GM19324 (cell line): ENCODE results near the gene COPS3.

Experiments
- ATAC-seq: cut with Tn5 transposase; IDR thresholded peaks from one replicate; pipeline ENCODE4 v1.9.1; 2021; ENCODE audit warnings: mild to moderate bottlenecking, moderate library complexity; ENCODE audit not compliant: unreplicated experiment, low FRiP score

COPS3 gene

GRCh38 chr17:17252149-17252661 lies 28.8 kb downstream of the COPS3 start:
- ATAC-seq, result no peak

DNA sequence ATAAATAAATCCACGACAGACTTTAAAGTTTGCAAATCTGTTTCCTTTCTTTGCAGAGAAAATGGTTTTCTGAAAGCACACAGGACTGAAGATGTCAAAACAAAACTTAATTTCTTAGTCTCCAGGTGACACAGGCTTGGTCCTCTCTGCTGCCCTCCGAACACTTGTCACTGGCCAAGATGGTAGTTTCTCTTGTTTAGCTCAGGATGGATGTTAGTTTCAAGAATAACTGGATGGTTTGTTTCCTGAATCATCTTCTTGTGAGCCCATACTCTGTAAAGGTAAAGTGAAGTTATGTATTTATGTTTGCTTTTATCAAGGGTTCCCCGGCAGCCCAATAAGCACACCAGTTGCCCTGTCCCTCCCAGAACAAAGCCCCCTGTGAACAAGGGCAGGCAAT lies 34.2 kb downstream of the COPS3 start:
- ATAC-seq, result no peak

GRCh38 chr17:17243163-17243562 lies 37.9 kb downstream of the COPS3 start:
- ATAC-seq, result no peak

DNA sequence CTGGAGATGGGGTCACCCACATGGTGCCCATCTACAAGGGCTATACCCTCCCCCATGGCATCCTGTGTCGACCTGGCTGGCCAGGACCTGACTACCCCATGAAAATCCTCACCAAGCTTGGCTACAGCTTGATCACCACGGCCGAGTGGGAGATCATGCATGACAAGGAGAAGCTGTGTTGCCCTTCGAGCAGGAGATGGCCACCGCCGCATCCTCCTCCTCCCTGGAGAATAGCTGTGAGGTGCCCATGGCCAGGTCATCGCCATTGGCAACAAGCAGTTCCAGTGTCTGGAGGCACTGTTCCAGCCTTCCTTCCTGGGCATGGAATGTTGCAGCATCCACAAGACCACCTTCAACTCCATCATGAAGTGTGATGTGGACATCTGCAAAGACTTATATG lies 38.8 kb downstream of the COPS3 start:
- ATAC-seq, result no peak

DNA sequence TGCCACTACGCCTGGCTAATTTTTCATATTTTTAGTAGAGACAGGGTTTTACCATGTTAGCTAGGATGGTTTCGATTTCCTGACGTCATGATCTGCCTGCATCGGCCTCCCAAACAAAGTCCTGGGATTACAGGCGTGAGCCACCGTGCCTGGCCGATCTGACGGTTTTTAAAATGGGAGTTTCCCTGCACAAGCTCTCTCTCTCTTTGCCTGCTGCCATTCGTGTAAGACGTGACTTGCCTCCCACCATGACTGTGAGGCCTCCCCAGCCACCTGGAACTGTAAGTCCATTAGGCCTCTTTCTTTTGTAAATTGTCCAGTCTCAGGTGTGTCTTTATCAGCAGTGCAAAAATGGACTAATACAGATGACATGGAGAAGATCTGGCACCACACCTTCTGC lies 39.4 kb downstream of the COPS3 start:
- no peak for ATAC-seq

DNA sequence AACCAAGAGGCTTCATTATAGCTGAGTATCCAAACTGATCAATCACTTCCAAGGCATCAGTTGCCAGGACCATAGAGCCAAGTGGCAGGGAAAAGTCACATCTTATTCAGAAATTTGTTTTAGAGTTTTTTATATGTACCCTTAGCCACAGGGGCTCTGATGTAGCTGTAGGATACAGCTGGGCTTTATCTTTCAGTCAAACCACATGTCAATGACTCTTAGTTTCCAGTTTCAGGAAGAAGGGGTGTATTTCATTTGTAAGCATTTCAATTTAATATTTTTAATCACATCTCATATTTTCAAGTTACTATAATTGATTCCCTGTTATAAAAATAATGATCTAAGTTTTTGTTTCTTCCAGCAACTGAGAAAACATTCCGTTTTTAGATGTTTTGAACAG lies 41.2 kb downstream of the COPS3 start:
- no peak for ATAC-seq

DNA sequence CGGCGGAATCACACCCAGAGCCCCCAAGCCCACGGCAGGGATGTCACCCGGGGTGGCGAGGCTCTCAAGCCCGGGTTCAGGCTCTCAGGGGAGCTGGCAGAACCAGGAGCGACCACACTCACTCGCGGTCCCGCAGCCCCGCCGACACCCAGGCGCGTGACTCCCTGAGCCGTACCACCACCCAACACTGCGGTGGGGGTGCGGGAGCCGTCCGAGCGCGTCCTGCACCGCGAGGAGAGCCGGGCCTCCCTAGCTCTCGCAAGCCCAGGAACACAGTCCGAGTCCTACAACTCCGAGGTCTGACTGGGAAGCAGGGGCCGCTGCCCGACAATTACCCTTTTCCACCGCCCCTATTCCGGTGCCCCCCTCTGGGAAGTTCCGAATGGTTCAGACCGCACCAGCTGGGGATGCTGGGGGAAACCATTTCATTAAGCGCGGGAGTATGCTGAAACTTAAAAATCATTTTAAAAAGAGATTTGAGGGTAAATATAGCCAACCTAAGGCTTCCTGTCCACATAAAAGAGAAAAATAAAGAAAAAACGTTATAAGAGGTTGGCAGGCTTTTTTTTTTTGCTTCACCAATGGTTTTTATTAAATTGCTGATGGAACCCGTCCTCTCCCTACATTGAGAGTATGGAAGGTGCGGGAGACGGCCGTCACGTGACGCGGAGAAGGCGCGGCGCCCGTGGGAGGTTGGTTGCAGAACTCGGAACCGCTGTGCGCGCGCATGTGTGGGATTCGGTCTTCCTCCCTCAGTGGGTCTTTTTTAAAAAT lies 43.8 kb downstream of the COPS3 start, which contains the start of gene FLCN:
Gene FLCN, minus strand, starts transcription at position 143 of the 774 bp plus-strand sequence. CDS start 9,031 bp downstream, outside the sequence.
- ATAC-seq, result peak; percentile 85

GRCh38 chr17:17236295-17237025 lies 44.6 kb downstream of the COPS3 start:
- no peak for ATAC-seq

DNA sequence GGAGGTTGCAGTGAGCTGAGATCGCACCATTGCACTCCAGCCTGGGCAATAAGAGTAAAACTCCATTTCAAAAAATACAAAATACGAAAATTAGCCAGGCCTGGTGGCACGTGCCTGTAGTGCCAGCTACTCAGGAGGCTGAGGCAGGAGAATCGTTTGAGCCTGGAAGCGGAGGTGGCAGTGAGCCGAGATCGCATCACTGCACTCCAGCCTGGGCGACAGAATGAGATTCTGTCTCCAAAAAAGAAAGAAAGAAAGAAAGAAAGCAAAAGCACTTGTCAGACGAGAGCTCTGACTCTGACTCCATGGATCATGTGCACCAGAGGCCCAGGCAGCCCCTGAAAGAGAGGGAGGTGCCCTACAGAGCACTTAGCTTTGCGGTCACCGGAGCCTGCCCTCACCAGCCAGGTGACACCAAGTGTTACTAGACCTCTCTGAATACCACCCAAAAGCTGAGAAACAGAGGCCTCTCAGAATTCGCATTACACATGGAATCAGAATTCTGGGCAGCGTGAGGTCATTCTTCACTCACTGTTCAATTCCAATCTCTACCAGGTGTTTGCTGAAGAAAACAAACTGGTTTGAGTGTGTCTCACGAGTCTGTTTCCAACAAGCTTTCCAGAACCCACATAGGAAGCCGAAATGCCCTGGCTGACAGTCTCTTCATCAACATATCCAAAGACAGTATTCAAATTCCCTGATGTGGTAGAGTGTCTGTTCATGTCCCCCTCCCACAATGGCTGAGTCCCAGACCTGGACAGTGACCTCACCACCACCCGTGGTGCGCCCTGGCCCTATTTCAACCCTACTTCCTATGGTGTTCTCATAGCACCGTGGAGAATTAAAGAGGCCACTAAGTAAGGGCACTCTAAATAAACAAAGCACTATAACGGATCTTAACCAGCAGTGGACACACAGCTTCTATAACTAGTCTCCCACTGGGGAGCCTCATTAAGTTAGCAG lies 45.6 kb downstream of the COPS3 start:
- no peak for ATAC-seq

DNA sequence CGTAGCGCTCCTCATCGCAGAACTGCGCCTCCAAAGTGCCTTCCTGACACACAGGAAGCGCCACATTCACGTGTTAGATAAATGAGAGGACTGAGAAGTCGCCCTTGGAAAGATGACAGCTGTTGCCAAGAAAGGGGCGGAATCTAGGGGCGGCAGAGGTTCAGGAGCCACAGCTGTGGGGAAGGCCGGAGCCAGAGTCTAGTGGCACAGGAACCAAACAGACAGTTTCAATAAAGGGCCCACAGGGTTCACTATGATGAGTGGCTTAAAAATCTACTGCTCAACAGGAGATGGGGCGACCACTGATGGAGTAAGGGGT lies 48.8 kb downstream of the COPS3 start:
- no peak for ATAC-seq

DNA sequence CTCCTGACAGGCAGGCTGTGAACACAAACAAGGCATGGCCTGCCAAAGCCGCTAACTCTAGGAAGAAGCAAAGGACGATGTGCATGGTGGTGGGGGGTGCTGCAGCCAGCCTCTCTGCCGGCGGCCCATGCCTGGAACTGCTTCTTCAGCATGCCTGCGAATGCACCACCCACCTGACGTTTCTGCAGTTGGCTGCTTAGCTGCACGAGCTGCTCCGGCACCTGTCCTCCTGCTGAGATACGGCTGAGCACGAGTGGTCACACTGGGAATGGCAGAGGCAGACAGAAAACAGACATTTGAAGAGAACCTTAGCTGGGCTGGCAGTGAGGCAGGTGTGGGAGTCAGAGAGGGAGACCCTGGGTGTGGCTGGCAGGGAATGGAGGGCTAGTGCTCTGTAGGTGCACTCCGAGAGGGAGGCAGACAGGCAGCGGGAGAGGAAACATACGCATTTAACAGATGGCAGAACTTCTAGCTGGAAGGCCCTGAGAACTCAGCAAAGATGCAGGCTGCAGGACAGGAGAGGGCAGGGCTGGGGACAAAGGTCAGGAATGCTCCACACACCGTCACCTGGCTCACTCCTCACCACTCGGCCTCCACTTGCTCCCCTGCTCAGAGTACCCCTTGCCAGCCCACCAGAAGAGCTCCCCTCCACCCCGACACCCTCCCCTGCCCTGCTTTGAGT lies 49.3 kb downstream of the COPS3 start:
- ATAC-seq, result no peak

- no peak for ATAC-seq
These were observed 51.3 kb downstream of the COPS3 start for GRCh38 chr17:17229416-17230384.

DNA sequence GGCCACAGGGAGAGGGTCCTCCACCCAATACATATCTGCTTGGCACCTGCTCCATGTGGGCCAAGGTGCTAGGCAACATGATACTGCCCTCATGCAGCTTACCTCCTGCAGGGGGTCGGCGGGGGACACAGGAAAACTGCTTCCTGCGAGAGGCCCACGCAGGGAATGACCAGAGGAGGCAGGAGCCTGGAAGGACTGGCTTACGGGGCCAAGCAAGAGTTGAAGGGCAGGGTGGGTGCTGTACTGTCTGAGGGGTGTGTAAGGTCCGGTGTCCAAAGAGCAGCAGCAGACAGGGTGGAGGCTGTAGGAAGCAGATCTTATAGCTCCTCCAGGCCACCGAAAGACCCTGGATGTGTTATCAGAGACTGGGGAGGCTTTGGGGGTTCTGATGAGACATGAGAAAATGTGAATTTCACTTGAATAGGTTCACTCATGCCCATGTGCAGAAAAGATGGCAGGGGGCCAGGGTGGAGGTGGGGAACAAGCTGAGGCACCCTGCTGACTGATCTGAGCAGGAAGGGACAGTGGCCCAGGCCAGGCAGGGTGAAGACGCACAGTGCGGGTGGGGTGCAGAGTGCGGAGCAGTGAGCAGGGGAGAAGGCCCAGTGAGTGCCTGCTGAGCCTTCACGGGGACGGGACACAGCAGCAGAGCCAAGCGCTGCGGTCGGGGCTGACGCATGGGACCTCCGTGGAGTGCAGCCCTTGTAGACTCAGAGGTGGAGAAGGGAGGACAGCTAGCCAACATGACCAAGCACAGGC lies 52.3 kb downstream of the COPS3 start:
- no peak for ATAC-seq

DNA sequence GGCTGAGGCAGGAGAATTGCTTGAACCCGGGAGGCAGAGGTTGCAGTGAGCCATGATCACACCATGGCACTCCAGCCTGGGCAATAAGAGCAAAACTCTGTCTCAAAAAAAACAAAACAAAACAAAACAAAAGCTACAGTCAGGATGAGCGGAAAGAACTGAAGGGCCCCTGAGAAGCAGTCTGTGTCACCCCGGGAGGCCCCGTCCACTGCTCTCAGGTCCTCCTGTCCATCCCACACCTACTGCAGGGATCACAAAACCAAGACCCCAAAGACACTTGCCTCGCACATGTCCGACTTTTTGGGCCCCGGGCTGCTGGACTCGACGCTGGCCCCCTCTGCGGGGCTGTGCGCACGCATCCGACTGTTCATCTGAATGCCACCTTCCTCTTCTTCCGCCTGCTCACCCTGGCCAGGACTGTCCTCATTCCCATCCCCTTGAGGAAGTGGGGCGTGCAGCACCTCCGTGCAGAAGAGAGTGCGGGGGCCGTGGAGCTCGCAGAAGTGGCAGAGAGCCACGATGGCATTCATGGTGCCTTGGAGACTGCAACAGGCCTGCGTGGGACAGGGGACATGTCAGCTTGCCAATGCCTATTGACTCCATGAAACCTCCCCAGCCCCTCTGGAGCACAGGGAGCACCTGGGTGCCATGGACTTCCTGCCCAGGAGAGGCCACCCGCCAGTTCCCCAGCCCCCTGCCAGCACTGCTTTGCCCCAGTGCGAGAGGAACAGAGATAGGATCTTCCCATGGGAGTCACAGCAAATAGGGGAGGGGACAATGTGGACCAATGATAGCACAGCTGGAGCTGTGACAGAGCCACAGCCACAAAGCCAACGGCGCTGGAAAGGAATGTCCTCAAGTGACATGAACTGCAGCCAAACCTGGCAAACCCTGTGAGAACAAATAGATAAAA lies 53.2 kb downstream of the COPS3 start:
- no peak for ATAC-seq

DNA sequence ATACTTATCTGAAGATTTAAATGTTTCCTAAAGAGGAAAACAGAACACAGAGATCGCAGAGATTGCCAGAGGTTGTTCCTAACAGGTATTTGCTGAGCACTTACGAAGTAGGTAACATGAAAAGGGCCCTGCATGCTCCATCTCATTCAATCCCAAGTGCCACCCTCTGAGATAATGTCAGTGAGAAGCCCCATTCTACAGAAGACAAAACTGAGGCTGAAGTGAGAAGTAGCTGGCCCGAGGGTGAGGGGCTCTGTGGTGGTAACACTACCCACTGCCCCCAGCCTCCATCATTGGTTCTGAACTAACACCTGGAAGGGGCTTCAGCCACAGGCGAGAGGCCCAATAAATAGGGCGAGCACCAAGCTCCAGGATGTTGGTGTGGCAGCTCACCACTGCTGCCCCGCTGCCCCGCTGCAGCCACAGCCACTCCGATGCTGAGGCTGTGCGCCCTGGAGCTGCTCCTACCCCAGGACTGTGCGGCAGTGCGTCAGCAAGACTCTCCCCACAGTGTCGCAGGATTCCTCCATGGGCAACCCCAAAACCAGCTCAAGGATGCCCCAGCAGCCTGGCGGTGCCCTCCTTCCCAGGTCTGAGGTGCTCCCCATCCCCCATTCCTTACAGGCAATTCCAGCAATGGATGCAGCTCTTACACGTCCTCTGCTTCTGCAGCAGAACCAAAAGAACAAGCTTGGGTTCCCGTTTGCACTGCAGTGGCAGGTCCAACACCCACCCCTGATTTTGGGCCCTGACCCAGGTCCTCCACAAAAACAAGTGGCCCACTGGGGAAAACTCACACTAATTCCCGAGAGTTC lies 54.4 kb downstream of the COPS3 start:
- ATAC-seq, result no peak

- no peak for ATAC-seq
These were observed 55.1 kb downstream of the COPS3 start for GRCh38 chr17:17225901-17226300.
